Neural cell (in vitro differentiated cells): Measurements from ENCODE around the gene SPON1. TPM values are rescaled to one million over a fixed set of nuclear protein-coding genes. Genes with fewer than 3 reads are reported as not detected.

Experiments
- H2AFZ ChIP-seq: fragments of 200-600, 300-800 bp; sonication (generic), shearing (Covaris generic); 2 replicates; pipeline ENCODE4 v1.6.0; 2014; ENCODE audit warnings: low read depth, mild to moderate bottlenecking, antibody characterized with exemption, low read length, moderate library complexity
- H3F3A ChIP-seq: fragments of 200-600 bp; shearing (Covaris generic); 2 replicates; pipeline ENCODE4 v1.6.1; 2016; ENCODE audit warnings: mild to moderate bottlenecking, moderate library complexity, mixed read lengths, antibody characterized with exemption, low read length; ENCODE audit not compliant: insufficient read depth, poor library complexity, severe bottlenecking
- H3K27ac ChIP-seq: fragments of 200-600, 300-800 bp; sonication (generic), shearing (Covaris generic); 2 replicates; pipeline ENCODE4 v1.5.1; 2014; ENCODE audit warnings: mild to moderate bottlenecking, low read length, moderate library complexity
- H3K27me3 ChIP-seq: fragments of 300-800, 200-600 bp; sonication (generic), shearing (Covaris generic); 2 replicates; pipeline ENCODE4 v1.6.0; 2014; ENCODE audit warnings: mild to moderate bottlenecking, low read depth, low read length, moderate library complexity; ENCODE audit not compliant: insufficient read depth
- H3K36me3 ChIP-seq: fragments of 300-800, 200-600 bp; sonication (generic), shearing (Covaris generic); 2 replicates; pipeline ENCODE4 v1.5.1; 2014; ENCODE audit warnings: mild to moderate bottlenecking, antibody characterized with exemption, low read length, moderate library complexity; ENCODE audit not compliant: insufficient read depth
- H3K4me2 ChIP-seq: fragments of 300-800, 200-600 bp; sonication (generic), shearing (Covaris generic); 2 replicates; pipeline ENCODE4 v1.6.0; 2014; ENCODE audit warnings: mild to moderate bottlenecking, low read length
- H3K4me3 ChIP-seq: fragments of 300-800, 200-600 bp; sonication (generic), shearing (Covaris generic); 2 replicates; pipeline ENCODE4 v1.5.1; 2014; ENCODE audit warnings: mild to moderate bottlenecking, low read length, moderate library complexity
- H3K79me2 ChIP-seq: fragments of 200-600 bp; shearing (Covaris generic); replicated peaks from 2 replicates; pipeline ENCODE4 v1.6.0; 2014; ENCODE audit warnings: mild to moderate bottlenecking, low read length, moderate library complexity; ENCODE audit not compliant: insufficient read depth
- H3K9ac ChIP-seq: fragments of 300-800, 200-600 bp; sonication (generic), shearing (Covaris generic); 2 replicates; pipeline ENCODE4 v1.6.1; 2016; ENCODE audit warnings: mild to moderate bottlenecking, low read length, mixed read lengths
- H3K9me2 ChIP-seq: fragments of 200-600 bp; shearing (Covaris generic); 2 replicates; pipeline ENCODE4 v1.6.1; 2016; ENCODE audit warnings: mild to moderate bottlenecking, low read length, mixed read lengths; ENCODE audit not compliant: insufficient read depth
- H3K9me3 ChIP-seq: fragments of 200-600, 300-800 bp; sonication (generic), shearing (Covaris generic); 2 replicates; pipeline ENCODE4 v1.6.1; 2016; ENCODE audit warnings: mild to moderate bottlenecking, mixed run types, low read length, moderate library complexity, mixed read lengths
- H4K20me1 ChIP-seq: fragments of 200-600 bp; shearing (Covaris generic); 2 replicates; pipeline ENCODE4 v1.6.1; 2016; ENCODE audit warnings: mild to moderate bottlenecking, mixed run types; ENCODE audit not compliant: insufficient read depth
- CTCF ChIP-seq: fragments of 450-650 bp; IDR thresholded peaks from 2 replicates; pipeline ENCODE4 v1.5.1; 2014; ENCODE audit warnings: antibody characterized with exemption, mild to moderate bottlenecking, moderate library complexity; ENCODE audit not compliant: poor library complexity, severe bottlenecking
- EP300 ChIP-seq: fragments of 450-650 bp; conservative IDR thresholded peaks from 2 replicates; pipeline ENCODE4 v1.6.1; 2014; ENCODE audit warnings: antibody characterized with exemption, mild to moderate bottlenecking, moderate library complexity; ENCODE audit not compliant: poor library complexity, severe bottlenecking
- EZH2 ChIP-seq: fragments of 200-600, 300-800 bp; shearing (Covaris generic), sonication (generic); IDR thresholded peaks from 2 replicates; pipeline ENCODE4 v1.6.1; 2014; ENCODE audit warnings: antibody characterized with exemption, low read length, borderline replicate concordance, mild to moderate bottlenecking; ENCODE audit not compliant: insufficient read depth, poor library complexity, severe bottlenecking
- MXI1 ChIP-seq: fragments of 450-650 bp; conservative IDR thresholded peaks from 2 replicates; pipeline ENCODE4 v1.6.1; 2014; ENCODE audit warnings: antibody characterized with exemption, mild to moderate bottlenecking; ENCODE audit not compliant: poor library complexity, severe bottlenecking
- POLR2AphosphoS5 ChIP-seq: IDR thresholded peaks from 2 replicates; pipeline ENCODE4 v1.6.1; 2012
- RAD21 ChIP-seq: fragments of 450-650 bp; conservative IDR thresholded peaks from 2 replicates; pipeline ENCODE4 v1.6.1; 2014; ENCODE audit warnings: antibody characterized with exemption, mild to moderate bottlenecking, moderate library complexity
- REST ChIP-seq: IDR thresholded peaks from 2 replicates; pipeline ENCODE4 v1.6.1; 2012; ENCODE audit warnings: borderline replicate concordance
- SMC3 ChIP-seq: fragments of 450-650 bp; conservative IDR thresholded peaks from 2 replicates; pipeline ENCODE4 v1.6.1; 2014; ENCODE audit warnings: antibody characterized with exemption, mild to moderate bottlenecking, moderate library complexity; ENCODE audit not compliant: poor library complexity
- TAF1 ChIP-seq: IDR thresholded peaks from 2 replicates; pipeline ENCODE4 v1.6.1; 2012; ENCODE audit warnings: low read depth
- polyA plus RNA-seq: library from polyadenylated mRNA; depleted of rRNA; stranded (reverse); fragments of >200 nt; gene quantifications from 2 replicates; pipeline ENCODE4 v1.2.3, GENCODE V29; 2014

Gene SPON1
- polyA plus RNA-seq, 1 donor from 2014 or later = 0.66 TPM

GRCh38 chr11:14230407-14230806, 267.9 kb downstream of the SPON1 start:
- H3K79me2 ChIP-seq = no peaks in the 10 kb centered on the region
- H4K20me1 ChIP-seq = no peaks in the 10 kb centered on the region
- H3K27ac ChIP-seq = no peak overlapping the region
- no peaks in the 10 kb centered on the region for H3K9me3 ChIP-seq
- H3K36me3 ChIP-seq = no peaks in the 10 kb centered on the region
- H3K4me2 ChIP-seq = no peak overlapping the region
- H3K4me3 ChIP-seq = no peak overlapping the region
- H3K9ac ChIP-seq = no peak overlapping the region
- no peaks in the 10 kb centered on the region for H3F3A ChIP-seq
- H3K9me2 ChIP-seq = no peaks in the 10 kb centered on the region
- H2AFZ ChIP-seq = no peak overlapping the region
- H3K27me3 ChIP-seq = no peaks in the 10 kb centered on the region
- TF ChIP-seq EP300 (no peak), CTCF (no peak), SMC3 (no peak), TAF1 (no peak), MXI1 (no peak), REST (no peak), RAD21 (no peak), POLR2AphosphoS5 (no peak), EZH2 (no peak)

GRCh38 chr11:14232652-14233051, 270.1 kb downstream of the SPON1 start:
- TF ChIP-seq TAF1 = no peak
- TF ChIP-seq SMC3 = no peak
- no peak for TF ChIP-seq MXI1
- no peak for TF ChIP-seq EP300
- no peak for TF ChIP-seq CTCF
- no peak for TF ChIP-seq POLR2AphosphoS5
- no peak for TF ChIP-seq EZH2
- TF ChIP-seq REST = no peak
- no peak for TF ChIP-seq RAD21
- no peak overlapping the region for H3K4me2 ChIP-seq
- no peak overlapping the region for H3K4me3 ChIP-seq
- H3K9ac ChIP-seq = no peak overlapping the region
- H3K9me2 ChIP-seq = no peaks in the 10 kb centered on the region
- H3K9me3 ChIP-seq = no peaks in the 10 kb centered on the region
- H3K27ac ChIP-seq = no peak overlapping the region
- no peaks in the 10 kb centered on the region for H3K36me3 ChIP-seq
- no peaks in the 10 kb centered on the region for H3K27me3 ChIP-seq
- no peaks in the 10 kb centered on the region for H3F3A ChIP-seq
- no peaks in the 10 kb centered on the region for H4K20me1 ChIP-seq
- no peak overlapping the region for H2AFZ ChIP-seq
- no peaks in the 10 kb centered on the region for H3K79me2 ChIP-seq
